Breast epithelium (tissue), 3 donors: Measurements from ENCODE around the gene SOD1.

ENCODE experiments used
- POLR2A ChIP-seq: fragments of 450-650 bp; IDR thresholded peaks from one replicate; pipeline ENCODE4 v1.6.1; 2016; ENCODE audit warnings: antibody characterized with exemption, mild to moderate bottlenecking, moderate library complexity
- POLR2AphosphoS5 ChIP-seq, 3 donors: sonication (generic); formaldehyde crosslinking; IDR thresholded peaks; one replicate each; pipeline ENCODE4 v1.6.1; 2017; ENCODE audit warnings: antibody characterized with exemption in 3 of 3
- TF ChIP-seq, protein P1 (sequence below), 3 donors: fragments of 450-650 bp; IDR thresholded peaks; one replicate each; pipeline ENCODE4 v1.5.1; 2016 to 2017; ENCODE audit warnings: antibody characterized with exemption in 3 of 3, mild to moderate bottlenecking in 3 of 3, moderate library complexity in 3 of 3

DNA sequence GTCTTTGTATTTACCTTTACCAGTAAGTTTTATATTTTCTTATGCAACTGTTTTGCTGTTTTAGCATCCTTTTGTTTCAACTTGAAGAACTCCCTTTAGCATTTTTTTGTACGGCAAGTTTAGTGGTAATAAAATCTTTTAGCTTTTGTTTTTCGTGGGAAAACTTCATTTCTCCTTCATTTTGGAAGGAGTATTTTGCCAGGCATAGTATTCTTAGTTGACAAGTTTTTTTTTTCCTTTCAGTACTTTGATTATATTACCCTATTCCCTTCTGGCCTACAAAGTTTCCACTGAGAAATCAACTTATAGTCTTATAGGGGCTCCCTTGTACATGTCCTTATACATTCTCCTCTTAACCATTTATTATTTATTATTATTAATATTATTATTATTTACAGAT lies 22.6 kb upstream of the SOD1 start:
- no peak for TF ChIP-seq POLR2A
- TF ChIP-seq, protein P1, sequence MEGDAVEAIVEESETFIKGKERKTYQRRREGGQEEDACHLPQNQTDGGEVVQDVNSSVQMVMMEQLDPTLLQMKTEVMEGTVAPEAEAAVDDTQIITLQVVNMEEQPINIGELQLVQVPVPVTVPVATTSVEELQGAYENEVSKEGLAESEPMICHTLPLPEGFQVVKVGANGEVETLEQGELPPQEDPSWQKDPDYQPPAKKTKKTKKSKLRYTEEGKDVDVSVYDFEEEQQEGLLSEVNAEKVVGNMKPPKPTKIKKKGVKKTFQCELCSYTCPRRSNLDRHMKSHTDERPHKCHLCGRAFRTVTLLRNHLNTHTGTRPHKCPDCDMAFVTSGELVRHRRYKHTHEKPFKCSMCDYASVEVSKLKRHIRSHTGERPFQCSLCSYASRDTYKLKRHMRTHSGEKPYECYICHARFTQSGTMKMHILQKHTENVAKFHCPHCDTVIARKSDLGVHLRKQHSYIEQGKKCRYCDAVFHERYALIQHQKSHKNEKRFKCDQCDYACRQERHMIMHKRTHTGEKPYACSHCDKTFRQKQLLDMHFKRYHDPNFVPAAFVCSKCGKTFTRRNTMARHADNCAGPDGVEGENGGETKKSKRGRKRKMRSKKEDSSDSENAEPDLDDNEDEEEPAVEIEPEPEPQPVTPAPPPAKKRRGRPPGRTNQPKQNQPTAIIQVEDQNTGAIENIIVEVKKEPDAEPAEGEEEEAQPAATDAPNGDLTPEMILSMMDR (IDR thresholded peaks at IDR 0.05), result no peak
- TF ChIP-seq POLR2AphosphoS5 (IDR thresholded peaks at IDR 0.05), result no peak
